Inferior parietal cortex (tissue), 1 donor: ENCODE measurements around the gene EPM2A.

Source experiments
- DNase-seq: peaks from one replicate; pipeline ENCODE4 v3.0.0-alpha.2; 2016; ENCODE audit errors: extremely low spot score

The EPM2A gene

DNA sequence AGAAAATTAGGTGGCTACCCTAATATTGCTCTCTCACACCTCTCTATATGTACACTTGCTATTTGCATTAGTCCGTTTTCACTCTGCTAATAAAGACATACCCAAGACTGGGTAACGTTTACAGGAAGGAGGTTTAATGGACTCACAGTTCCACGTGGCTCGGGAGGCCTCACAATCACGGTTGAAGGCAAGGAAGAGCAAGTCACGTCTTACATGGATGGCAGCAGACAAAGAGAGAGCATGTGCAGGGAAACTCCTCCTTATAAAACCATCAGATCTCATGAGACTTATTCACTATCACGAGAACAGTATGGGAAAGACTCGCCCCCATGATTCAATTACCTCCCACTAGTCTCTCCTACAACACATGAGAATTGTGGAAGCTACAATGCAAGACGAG is 53.4 kb downstream of the EPM2A start:
- no peak for DNase-seq

DNA sequence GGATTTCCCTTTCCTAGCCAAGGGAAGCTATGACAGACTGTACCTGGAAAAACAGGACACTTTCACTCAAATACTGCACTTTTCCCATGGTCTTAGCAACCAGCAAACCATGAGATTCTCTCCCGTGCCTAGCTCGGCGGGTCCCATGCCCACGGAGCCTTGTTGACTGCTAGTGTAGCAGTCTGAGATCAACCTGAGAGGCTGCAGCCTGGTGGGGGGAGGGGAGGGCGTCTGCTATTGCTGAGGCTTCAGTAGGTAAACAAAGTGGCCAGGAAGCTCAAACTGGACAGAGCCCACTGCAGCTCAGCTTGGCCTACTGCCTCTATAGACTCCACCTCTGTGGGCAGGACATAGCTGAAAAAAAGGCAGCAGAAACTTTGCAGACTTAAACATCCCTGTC is 61.8 kb downstream of the EPM2A start:
- DNase-seq = no peak

DNA sequence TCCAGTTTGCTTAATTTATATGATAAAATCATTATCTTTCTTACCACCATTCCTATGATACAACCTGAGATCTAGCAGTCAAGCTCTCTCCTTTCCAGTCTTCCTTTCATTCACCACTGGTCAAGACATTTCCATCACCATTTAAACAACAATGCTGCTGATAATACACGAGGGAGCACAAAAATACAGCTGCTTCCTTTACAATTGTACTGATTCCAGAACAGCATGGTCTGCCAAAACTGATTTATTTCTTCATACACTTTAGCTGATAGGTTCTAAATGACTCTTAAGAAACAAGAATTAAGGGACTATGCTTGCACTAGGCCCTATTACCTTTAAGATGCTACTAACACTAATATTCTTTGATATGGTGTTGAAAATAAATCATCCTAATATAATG is 65.0 kb downstream of the EPM2A start:
- no peak for DNase-seq

DNA sequence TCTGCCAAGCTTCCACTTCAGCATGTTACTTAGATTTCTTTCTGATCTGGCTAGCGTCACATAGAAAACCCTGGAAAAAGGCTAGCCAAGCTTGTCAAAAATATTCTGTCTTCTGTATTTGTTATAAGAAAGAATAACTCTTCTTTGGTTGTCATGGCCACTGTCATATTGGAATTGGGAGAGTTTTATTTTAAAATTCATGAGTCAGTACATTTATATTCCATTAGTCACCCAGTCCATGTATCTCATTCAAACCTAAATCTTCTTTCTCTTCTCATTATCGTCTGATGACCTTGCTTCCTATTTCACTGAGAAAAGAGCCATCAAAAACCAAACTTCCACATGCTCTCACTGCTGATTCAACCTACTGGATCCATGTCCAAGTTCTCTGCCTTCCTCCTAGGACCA is 65.7 kb downstream of the EPM2A start:
- no peak for DNase-seq

DNA sequence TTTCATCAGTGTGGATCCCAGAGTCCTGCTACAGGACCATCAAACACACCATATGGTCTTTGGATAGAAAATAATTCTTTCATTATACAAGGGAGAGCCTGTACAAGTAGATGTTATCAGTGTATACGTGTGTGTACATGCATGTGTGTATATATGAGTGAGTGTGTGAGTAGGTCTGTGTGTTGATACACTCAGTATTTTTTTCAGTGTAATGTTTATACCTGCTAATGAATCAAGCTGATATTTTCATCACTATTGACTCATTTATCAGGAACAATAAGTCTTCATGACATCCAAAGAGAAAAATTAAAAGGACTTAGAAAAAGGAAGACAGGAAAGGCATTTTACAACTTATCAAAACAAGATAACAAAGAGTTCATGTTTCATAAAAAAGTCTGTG is 66.5 kb downstream of the EPM2A start:
- no peak for DNase-seq

DNA sequence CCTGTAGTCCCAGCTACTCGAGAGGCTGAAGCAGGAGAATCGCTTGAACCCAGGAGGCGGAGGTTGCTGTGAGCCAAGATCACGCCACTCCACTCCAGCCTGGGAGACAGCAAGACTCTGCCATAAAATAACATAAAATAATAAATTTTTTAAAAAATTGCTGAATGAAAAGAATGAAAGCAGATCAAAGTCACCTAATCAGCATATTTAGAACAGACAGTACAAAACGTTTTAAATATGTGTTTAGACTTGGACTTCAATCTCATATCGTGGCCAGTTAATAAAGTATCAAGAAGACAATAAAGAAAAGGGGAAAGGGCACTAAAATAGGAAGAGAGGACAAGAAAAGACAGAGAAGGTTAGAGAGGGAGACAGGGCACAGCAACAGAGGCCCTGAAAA is 74.6 kb downstream of the EPM2A start:
- no peak for DNase-seq

DNA sequence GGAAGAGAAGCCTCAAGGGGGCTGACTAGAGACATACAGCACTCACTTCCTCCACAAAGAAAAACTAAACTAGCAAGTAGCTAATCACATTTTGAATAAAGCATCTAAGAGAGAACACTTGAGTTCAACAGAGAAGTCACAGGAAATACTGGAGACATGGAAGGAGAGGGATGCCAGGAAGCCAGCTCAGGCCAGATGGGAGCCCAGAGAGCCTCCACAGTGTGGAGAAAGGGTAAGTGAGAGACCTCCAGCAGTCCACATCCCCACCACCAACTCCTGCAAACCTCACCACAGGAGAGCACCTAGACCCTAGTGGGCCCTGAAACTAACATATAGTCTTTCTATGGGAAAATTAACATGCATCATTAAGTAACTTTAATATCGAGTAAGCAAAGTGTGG is 79.2 kb downstream of the EPM2A start:
- DNase-seq = no peak

DNA sequence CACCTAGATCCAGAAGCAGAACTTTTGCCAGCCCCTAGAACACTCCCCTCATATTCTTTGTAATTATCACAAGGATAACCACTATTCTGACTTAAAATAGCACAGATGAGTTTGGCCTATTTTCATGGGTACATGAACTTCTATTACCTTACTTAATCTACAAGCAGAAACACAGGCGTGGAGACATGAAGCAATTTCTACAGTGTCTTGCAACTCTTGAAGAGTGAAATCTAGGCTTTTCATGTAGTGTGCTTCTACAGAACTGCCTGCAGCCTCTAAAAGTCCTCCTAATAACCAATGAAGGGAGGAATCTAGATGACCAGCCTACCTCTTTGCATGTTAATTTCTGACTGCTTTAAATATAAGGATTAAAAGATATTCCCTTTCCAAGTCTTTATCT is 82.7 kb downstream of the EPM2A start:
- DNase-seq = no peak

DNA sequence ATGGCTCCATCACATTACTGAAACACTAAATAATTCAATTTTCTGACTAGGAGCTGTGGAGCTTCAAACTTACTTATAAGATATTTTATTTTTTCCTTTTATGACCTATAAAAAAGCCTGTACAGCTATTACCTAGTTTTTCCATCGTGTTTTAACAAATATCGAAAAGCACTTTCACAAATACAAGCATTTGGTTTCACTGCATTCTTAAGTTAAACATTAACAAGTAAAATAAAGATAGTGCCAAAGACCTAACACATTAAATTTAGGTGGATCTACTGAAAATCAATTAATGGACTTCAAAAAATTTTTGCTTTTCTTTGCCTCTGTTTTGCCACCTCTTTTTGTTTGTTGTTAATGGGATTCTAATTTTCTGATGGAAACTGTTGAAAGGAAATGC is 83.3 kb downstream of the EPM2A start:
- no peak for DNase-seq

DNA sequence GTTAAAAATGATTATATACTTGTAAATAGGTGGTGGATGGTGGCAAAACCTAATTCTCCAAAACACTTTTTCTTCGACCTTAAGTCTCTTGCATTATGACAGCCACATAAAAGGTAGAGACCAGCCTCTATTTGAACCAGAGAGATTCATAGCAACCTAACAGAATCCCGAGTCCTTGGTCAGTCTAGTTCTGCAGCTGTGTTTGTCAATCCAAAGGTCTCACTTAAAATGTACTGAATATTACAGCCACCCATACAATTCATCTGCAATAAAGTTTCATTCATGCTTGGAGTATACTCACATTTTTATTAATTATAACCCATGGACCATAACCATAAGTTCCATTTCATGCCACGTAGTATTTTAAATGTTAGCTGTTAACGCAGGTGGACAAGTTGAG is 87.2 kb downstream of the EPM2A start:
- DNase-seq = no peak

DNA sequence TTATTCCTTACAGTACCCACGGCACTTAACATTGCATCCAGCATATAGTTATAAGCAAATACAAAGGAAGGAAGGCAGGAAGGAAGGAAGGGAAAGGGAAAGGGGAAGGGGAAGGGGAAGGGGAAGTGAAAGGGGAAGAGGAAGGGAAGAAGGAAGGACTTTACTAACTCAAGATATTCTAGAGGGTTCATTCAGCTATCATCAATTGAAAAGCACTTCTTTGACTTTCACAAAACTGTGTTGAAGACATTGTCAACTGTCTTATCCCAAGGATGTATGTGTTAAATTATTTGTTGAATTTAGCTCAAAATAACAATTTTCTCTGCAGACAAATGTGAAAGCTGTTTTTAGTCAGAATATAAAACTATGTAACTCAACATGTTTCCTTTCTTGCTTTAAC is 87.7 kb downstream of the EPM2A start:
- no peak for DNase-seq

DNA sequence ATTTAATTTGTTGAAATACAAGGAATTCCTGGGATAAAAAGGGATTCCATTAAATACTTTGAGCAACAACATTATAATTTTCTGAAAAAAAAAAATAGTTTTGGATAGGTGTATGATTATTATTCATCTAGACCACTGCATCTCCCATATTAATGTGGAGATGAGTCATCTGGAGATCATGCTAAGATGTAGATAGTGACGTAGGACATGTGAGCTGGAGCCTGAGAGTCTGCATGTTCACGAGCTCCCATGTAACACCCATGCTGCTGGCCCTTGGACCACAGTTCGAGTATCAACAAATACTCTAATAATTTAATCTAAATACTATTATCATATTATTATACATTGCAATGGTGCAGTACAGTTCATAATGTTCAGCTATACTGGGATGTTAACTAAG is 91.6 kb downstream of the EPM2A start:
- no peak for DNase-seq

DNA sequence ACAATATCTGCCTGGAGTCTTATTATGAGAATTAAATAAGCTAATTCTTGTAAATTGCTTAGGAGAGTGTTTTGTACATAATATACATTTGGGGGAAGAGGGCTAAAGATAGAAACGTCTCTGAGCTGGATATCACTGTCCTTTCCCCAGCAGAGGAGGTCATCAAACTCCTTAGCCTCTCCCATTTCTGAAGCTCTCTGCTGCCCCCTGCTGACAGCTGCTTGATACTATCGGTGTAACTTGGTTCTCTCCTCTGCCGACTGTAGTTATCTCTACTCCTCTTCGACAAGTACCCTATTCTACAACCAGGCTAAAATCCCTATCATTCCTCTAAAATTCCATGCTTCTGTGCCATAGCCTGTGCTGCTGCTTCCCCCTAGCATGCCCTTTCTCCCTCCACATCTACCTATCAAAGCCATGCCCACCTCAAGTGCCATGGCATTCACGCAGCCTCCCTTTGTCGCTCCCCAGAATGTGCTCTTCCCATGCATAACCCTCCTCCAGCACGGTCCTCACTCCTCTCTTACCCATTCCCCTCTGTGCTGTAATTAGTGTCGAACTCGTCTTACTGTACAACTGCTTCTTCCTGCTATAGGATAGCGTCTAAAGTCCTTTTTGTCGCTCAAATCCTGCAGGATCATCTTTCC is 101.2 kb downstream of the EPM2A start:
- DNase-seq = peak; percentile 97

DNA sequence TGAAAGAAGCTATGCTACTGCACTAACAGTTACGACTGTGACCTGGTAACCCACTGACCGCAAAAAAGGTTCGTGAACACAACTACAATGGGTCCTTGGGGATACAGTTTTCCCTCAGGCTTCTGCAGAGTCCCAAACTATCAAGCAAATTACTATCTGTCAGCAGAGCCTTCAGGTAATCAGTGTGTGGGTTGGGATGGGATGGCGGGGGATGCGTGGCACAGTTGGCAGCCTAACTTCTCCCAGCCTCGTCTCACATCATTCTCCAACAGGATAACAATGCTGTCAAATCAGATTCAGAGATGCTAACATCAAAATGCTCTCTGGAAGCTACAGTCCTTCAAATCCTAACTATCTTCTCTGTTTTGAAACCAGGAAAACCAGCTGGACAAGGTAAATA is 102.3 kb downstream of the EPM2A start:
- no peak for DNase-seq

DNA sequence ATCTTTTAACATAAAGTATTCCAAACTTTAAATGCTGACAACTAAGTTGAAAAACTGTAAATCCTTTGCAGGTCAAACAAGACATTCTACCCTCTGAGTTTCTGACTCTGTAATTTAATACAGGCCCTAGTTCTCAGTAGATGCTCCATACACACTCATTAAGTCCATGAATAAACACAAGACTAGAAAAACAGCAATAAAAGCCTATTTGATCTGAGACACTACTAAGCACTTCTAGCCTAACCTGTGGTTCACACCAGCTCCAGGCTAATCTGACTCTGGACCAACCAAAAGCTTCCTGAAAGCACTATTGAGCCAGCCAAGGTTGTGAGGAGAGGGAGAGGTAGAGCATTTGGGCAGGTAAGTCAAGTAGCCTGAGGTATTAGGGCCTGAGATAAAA is 103.9 kb downstream of the EPM2A start:
- DNase-seq = no peak

DNA sequence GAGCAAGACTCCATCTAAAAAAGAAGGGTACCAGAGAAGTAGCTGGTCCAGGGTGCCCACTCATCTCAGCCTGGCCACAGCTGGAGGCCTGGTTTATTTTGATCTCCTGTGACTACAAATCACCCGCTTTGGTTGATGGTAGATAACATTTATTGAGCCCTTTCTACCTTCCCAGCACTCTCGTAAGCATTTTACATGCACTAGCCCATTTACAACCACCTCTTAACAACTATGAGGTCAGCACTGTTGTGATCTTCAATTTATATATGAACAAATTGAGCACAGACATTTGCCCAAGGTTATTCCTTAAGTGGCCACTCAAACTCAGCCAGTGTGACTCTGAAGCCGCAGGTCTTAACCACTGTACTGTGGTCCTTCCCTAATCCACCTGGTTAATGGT is 104.7 kb downstream of the EPM2A start:
- no peak for DNase-seq

DNA sequence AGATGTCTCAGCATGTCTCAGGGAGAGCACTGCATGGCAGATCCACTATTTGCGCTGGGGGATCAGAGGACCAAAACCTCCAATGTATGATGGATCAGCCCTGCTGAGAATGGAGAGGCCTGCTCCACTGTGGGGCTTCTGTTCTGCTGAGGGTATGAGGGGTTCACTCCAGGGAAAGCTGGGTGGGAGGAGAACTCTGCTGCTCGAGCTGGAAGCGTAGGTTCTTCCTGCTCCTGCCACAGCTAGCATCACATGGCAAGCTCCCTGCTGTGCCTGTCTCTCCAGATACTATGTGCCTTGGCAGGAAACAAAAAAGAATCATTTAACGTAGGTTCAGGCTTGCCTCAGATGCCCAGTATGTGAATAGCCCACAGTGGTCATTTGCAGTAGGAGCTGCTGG is 105.8 kb downstream of the EPM2A start:
- no peak for DNase-seq

DNA sequence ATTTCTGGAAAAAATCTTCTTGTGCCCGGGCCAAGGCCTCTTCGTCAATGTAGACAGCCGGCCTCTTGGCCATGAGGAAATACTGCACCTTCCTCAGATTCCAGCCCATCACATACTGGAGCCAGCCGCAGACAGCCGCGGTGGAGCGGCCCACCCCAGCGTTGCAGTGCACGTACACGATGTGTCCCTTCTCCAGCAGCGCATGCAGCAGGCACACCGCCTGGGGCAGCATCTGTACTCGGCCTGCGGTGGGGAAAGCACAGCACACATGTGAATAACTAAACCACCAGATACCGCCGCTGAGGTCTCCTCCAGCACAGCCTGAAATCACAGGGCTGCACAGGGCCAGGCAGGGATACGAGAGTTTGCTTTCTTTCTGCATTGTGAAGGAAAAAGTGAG is 107.9 kb downstream of the EPM2A start:
- no peak for DNase-seq

DNA sequence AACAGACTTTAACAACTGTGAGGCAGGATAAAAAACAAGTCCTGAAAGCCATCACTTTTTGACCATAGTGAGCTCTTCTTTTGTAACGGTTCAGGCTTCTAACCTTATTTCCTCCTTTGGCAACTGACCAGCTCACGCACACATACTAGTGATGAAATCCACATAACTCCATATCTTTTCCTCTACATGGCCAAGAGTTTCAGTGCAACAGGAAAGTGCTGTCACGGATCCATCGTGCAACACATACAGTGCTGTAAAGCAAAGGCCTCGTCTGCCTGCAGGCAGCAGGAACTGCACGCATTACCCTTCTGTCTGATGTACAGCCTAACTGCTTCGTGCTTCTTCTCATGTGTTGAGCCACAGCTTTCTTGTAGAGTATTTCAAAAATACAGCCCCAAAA is 108.5 kb downstream of the EPM2A start:
- DNase-seq = no peak

DNA sequence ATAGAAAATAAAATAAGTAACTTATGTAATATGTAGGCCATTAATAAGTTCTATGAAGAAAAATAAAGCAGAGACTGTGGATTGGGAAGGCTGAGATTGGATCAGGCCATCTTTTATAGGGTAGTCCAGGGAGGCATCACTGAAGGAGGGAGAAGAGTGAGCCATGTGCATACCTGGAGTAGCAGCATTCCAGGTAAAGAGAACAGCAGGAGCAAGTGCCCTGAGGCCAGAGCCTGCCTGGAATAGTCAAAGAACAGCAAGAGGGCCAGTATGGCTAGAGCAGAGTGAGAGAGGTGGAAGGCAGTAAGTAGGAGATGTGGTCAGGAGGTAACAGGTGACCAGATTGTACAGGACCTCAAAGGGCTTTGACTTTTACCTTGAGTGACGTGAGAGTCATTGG is 112.1 kb downstream of the EPM2A start:
- no peak for DNase-seq

DNA sequence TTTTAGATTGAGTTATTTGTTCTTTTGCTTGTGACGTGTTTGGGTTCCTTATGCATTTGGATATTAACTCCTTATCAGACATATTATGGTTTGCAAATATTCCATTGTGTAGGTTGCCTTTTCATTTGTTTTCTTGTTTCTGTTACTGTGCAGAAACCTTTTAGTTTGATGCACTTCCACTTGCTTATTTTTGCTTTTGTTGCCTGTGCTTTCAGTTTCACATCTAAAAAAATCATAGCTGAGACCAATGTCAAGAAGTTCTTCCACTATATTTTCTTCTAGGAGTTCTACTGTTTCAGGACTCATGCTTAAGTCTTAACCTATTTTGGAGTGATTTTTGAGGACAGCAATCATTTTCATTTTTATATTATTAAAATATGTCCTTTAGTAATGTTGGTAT is 113.5 kb downstream of the EPM2A start:
- DNase-seq = no peak

DNA sequence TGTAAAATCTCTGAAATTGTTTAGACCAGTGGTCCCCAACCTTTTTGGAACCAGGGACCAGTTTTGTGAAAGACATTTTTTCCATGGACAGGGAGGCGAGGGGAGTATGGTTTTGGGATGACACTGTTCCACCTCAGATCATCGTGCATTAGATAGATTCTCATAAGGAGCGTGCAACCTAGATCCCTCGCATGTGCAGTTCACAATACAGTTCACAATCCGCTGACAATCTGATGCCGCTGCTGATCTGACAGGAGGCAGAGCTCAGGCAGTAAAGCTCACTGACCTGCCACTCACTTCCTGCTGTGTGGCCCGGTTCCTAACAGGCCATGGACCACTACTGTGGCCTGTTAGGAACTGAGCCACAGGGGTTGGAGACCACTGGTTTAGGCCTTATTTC is 115.2 kb downstream of the EPM2A start:
- DNase-seq = no peak

DNA sequence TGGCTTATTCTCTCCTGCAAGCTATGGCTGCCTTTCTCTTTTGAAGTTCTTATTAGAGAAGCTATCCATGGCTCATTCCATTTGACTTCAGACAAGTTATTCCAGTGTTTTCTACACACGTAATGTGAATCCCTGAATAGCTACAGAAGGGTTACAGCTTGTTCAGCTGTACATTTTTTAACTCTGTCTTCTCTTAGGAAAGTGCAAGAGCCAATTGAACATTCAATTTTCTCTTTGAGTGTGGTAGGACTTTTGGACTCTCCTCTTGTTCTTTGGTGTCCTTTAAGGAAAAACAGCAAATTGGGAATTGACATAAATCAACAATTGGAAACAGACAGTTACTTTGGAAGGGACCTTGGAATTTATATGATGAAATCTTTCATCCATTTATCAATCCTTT is 125.8 kb downstream of the EPM2A start:
- no peak for DNase-seq

DNA sequence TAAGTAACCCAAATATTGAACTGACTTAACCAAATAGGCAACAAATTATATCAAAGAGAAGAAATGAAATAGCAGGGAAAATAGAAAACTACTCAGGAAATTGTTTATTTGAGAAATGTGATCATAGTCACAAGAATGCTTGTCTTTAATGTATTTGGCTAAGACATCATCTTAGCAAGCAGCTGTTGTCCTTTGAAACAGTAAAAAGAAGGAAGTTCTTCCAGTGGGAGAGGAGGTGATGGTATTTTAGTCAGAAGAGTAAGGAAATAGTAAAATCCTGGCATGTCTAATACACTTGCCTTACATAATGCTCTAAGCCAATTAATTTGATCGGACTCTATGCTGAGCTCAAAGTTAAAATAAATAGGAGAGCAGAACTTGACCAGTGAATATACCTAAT is 126.5 kb downstream of the EPM2A start:
- DNase-seq = no peak

DNA sequence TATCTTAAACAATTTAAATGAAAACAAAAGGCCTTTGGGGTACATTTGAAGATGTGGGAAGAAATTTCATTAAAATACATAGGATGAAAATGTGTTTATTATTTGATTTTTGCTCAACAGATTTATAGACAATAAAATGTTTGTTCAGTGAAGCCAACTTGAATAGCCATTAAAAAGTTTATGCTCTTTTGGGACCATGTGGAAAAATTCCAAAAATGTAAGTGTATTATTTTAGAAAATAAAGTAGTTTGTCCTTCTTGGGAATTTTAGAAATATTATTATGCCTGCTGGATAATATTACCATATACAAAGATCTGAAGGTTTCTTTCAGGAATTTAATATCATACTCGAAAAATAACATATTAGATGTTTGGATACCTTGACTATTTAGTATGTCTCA is 131.3 kb downstream of the EPM2A start:
- DNase-seq = no peak
